ENCODE measurements around the gene RADX. TPM values are rescaled to one million over a fixed set of nuclear protein-coding genes. Genes with fewer than 3 reads are reported as not detected.

Gene RADX
- total and polyA plus RNA-seq, 2 donors (not counting 3 experiments of a cell fraction or from before 2014, with no cell fraction given), result 0.12 TPM; not detected in 1

DNA sequence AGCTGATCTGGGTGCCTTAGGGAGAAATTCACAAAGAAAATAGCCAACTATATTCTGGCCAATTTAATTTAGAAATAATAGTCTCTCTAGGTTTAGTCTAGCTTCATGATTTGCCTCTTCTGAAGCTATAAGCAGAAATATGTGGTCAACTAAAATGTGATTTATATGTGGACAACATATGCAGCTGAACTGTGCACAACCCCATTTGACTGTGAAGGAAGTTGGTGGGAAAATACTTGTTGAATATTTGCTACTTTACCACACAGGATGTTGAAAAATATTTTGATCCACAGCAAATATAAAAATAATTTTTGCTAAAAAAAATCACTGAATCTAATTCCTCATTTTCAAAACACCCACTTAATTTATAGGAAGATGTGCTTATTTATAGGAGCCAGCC lies 99.0 kb downstream of the RADX start:
- TF ChIP-seq MYC (IDR thresholded peaks at IDR 0.05; ENCODE audit: low read depth, low read length), result no peak
- TF ChIP-seq, protein P1, sequence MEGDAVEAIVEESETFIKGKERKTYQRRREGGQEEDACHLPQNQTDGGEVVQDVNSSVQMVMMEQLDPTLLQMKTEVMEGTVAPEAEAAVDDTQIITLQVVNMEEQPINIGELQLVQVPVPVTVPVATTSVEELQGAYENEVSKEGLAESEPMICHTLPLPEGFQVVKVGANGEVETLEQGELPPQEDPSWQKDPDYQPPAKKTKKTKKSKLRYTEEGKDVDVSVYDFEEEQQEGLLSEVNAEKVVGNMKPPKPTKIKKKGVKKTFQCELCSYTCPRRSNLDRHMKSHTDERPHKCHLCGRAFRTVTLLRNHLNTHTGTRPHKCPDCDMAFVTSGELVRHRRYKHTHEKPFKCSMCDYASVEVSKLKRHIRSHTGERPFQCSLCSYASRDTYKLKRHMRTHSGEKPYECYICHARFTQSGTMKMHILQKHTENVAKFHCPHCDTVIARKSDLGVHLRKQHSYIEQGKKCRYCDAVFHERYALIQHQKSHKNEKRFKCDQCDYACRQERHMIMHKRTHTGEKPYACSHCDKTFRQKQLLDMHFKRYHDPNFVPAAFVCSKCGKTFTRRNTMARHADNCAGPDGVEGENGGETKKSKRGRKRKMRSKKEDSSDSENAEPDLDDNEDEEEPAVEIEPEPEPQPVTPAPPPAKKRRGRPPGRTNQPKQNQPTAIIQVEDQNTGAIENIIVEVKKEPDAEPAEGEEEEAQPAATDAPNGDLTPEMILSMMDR (IDR thresholded peaks at IDR 0.05; ENCODE audit: extremely low read depth in 1 of 2, insufficient read depth in 1 of 2, low read depth in 1 of 2, low read length in 2 of 2), result no peak
- TF ChIP-seq, protein P2, sequence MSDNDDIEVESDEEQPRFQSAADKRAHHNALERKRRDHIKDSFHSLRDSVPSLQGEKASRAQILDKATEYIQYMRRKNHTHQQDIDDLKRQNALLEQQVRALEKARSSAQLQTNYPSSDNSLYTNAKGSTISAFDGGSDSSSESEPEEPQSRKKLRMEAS (IDR thresholded peaks at IDR 0.05; ENCODE audit: insufficient read depth, insufficient read length), result no peak
- no peak for TF ChIP-seq GATA2 (IDR thresholded peaks at IDR 0.05; ENCODE audit: insufficient read depth, insufficient read length, low read depth, low read length)
- TF ChIP-seq POLR2A (IDR thresholded peaks at IDR 0.05; ENCODE audit: low read depth, low read length), result no peak
- no peak for TF ChIP-seq EZH2 (IDR thresholded peaks at IDR 0.05; ENCODE audit: borderline replicate concordance, low read depth, low read length, severe bottlenecking)
- TF ChIP-seq JUN (IDR thresholded peaks at IDR 0.05; ENCODE audit: borderline replicate concordance, insufficient read depth, insufficient read length, low read depth), result no peak
- TF ChIP-seq FOS (IDR thresholded peaks at IDR 0.05; ENCODE audit: borderline replicate concordance, insufficient read depth, low read length), result no peak
- TF ChIP-seq POLR2AphosphoS5 (IDR thresholded peaks at IDR 0.05; ENCODE audit: insufficient read depth, low read depth, low read length), result no peak
- Histone ChIP-seq H3K36me3 (ENCODE audit: control insufficient read depth in 2 of 2, extremely low read depth in 1 of 2, insufficient read depth in 2 of 2, low read length in 2 of 2) (no peaks in the 10 kb centered on the region), H3K27me3 (ENCODE audit: control insufficient read depth in 2 of 2, insufficient read depth in 2 of 2, low read length in 2 of 2) (no peaks in the 10 kb centered on the region), H3K4me3 (replicated peaks in 1 of 3; ENCODE audit: insufficient read depth in 1 of 3, low read depth in 1 of 3, low read length in 3 of 3) (no peak overlapping the region), H3K9ac (replicated peaks; ENCODE audit: extremely low read depth, insufficient read depth, low read length) (no peak overlapping the region), H3K4me2 (ENCODE audit: insufficient read depth, low read length) (no peak overlapping the region), H2AFZ (ENCODE audit: low read depth, low read length) (no peak overlapping the region), H3K79me2 (ENCODE audit: control insufficient read depth, insufficient read depth, low read length) (no peaks in the 10 kb centered on the region), H3K27ac (ENCODE audit: insufficient read depth, low read depth, low read length) (no peak overlapping the region), H3K9me1 (replicated peaks; ENCODE audit: control insufficient read depth, extremely low read depth, insufficient read depth, low read length) (no peaks in the 10 kb centered on the region), H4K20me1 (replicated peaks; ENCODE audit: control insufficient read depth, extremely low read depth, insufficient read depth, low read length) (no peaks in the 10 kb centered on the region), H3K4me1 (ENCODE audit: control insufficient read depth, extremely low read depth, insufficient read depth, low read length) (no peaks in the 10 kb centered on the region), H3K9me3 (replicated peaks; ENCODE audit: control insufficient read depth, insufficient read depth, low read length) (no peaks in the 10 kb centered on the region)
- POLR2A ChIA-PET, result no interaction called here
- CTCF ChIA-PET, result no interaction called here
- DNase-seq (ENCODE audit: low read depth, low spot score) (no peak), FAIRE-seq (no peak)
- intact Hi-C loops (cut with micrococcal nuclease), result no loop called here
- dilution Hi-C loops (cut with MboI; ENCODE audit: extremely low pct_ligation_motif_present, low sequenced_read_pairs), result no loop called here
- no TSS peak for BruUV-seq (replicated peaks)

All from endothelial cell of umbilical vein (primary cell).